Measurements from ENCODE around the gene HTR6. TPM values are rescaled to one million over a fixed set of nuclear protein-coding genes. Genes with fewer than 3 reads are reported as not detected.

The HTR6 gene
- total and polyA plus RNA-seq, 12 donors = not detected

GRCh38 chr1:19710825-19711611 lies 46.3 kb downstream of the HTR6 start:
- no peak overlapping the region for H3K27ac ChIP-seq
- no peaks in the 10 kb centered on the region for H3K9me3 ChIP-seq (replicated peaks in 1 of 3)
- H3K4me3 ChIP-seq = no peak overlapping the region
- intact Hi-C loops (cut with DNase I) = no loop called here
- DNase-seq = no peak
- H3K27me3 ChIP-seq = no peaks in the 10 kb centered on the region
- H3K4me1 ChIP-seq (replicated peaks in 1 of 2) = peaks cover 0 to 5% of the 10 kb centered on the region in 2 donors
- 89 to 94% (median 92%) methylated on average over 12 of the region's 12 CpGs for WGBS, 4 donors
- no peak for TF ChIP-seq POLR2A (IDR thresholded peaks at IDR 0.05)
- no peak for TF ChIP-seq CTCF (IDR thresholded peaks at IDR 0.05)
- no peaks in the 10 kb centered on the region for H3K36me3 ChIP-seq (replicated peaks in 1 of 2)

GRCh38 chr1:19712928-19713327 lies 48.3 kb downstream of the HTR6 start:
- Histone ChIP-seq H3K27me3 (no peaks in the 10 kb centered on the region), H3K36me3 (replicated peaks in 1 of 2) (no peaks in the 10 kb centered on the region), H3K4me1 (replicated peaks in 1 of 2) (peaks cover 0 to 5% of the 10 kb centered on the region in 2 donors), H3K27ac (no peak overlapping the region), H3K9me3 (replicated peaks in 1 of 3) (no peaks in the 10 kb centered on the region), H3K4me3 (no peak overlapping the region)
- DNase-seq = no peak
- TF ChIP-seq POLR2A (IDR thresholded peaks at IDR 0.05) = no peak
- TF ChIP-seq CTCF (IDR thresholded peaks at IDR 0.05) = no peak
- intact Hi-C loops (cut with DNase I) = no loop called here
- WGBS, 4 donors = 70 to 84% (median 75%) methylated on average over 3 to 4 of the region's 4 CpGs

- Histone ChIP-seq H3K9me3 (replicated peaks in 1 of 3) (no peaks in the 10 kb centered on the region), H3K36me3 (replicated peaks in 1 of 2) (no peaks in the 10 kb centered on the region), H3K27ac (no peak overlapping the region), H3K4me3 (no peak overlapping the region), H3K4me1 (replicated peaks in 1 of 2) (peaks cover 0 to 5% of the 10 kb centered on the region in 2 donors), H3K27me3 (no peaks in the 10 kb centered on the region)
- intact Hi-C loops (cut with DNase I) = no loop called here
- WGBS, 4 donors = 33 to 47% (median 37%) methylated on average over 9 to 12 of the region's 12 CpGs
- peak; percentile 76 to 89 (median 83) for TF ChIP-seq CTCF (IDR thresholded peaks at IDR 0.05)
- no peak for TF ChIP-seq POLR2A (IDR thresholded peaks at IDR 0.05)
- peak; percentile 90 to 98 (median 96) for DNase-seq
Measured at GRCh38 chr1:19715334-19716203, 50.9 kb downstream of the HTR6 start.

GRCh38 chr1:19717467-19717866 lies 52.8 kb downstream of the HTR6 start:
- H3K27me3 ChIP-seq = no peaks in the 10 kb centered on the region
- intact Hi-C loops (cut with DNase I) = no loop called here
- H3K36me3 ChIP-seq (replicated peaks in 1 of 2) = no peaks in the 10 kb centered on the region
- TF ChIP-seq POLR2A (IDR thresholded peaks at IDR 0.05) = no peak
- TF ChIP-seq CTCF (IDR thresholded peaks at IDR 0.05) = no peak
- no peaks in the 10 kb centered on the region for H3K9me3 ChIP-seq (replicated peaks in 1 of 3)
- no peak overlapping the region for H3K4me3 ChIP-seq
- H3K4me1 ChIP-seq (replicated peaks in 1 of 2) = peaks cover 0 to 5% of the 10 kb centered on the region in 2 donors
- 71 to 87% (median 83%) methylated on average over 6 of the region's 6 CpGs for WGBS, 4 donors
- H3K27ac ChIP-seq = no peak overlapping the region
- DNase-seq = no peak
